ENCODE results near the gene GUCY1A1.
"Not testable (repeated sequence)": the region's sequence is repeated elsewhere in the genome, so short reads cannot be mapped to it uniquely, and the experiment has no call there.

The GUCY1A1 gene, protein sequence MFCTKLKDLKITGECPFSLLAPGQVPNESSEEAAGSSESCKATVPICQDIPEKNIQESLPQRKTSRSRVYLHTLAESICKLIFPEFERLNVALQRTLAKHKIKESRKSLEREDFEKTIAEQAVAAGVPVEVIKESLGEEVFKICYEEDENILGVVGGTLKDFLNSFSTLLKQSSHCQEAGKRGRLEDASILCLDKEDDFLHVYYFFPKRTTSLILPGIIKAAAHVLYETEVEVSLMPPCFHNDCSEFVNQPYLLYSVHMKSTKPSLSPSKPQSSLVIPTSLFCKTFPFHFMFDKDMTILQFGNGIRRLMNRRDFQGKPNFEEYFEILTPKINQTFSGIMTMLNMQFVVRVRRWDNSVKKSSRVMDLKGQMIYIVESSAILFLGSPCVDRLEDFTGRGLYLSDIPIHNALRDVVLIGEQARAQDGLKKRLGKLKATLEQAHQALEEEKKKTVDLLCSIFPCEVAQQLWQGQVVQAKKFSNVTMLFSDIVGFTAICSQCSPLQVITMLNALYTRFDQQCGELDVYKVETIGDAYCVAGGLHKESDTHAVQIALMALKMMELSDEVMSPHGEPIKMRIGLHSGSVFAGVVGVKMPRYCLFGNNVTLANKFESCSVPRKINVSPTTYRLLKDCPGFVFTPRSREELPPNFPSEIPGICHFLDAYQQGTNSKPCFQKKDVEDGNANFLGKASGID

DNA sequence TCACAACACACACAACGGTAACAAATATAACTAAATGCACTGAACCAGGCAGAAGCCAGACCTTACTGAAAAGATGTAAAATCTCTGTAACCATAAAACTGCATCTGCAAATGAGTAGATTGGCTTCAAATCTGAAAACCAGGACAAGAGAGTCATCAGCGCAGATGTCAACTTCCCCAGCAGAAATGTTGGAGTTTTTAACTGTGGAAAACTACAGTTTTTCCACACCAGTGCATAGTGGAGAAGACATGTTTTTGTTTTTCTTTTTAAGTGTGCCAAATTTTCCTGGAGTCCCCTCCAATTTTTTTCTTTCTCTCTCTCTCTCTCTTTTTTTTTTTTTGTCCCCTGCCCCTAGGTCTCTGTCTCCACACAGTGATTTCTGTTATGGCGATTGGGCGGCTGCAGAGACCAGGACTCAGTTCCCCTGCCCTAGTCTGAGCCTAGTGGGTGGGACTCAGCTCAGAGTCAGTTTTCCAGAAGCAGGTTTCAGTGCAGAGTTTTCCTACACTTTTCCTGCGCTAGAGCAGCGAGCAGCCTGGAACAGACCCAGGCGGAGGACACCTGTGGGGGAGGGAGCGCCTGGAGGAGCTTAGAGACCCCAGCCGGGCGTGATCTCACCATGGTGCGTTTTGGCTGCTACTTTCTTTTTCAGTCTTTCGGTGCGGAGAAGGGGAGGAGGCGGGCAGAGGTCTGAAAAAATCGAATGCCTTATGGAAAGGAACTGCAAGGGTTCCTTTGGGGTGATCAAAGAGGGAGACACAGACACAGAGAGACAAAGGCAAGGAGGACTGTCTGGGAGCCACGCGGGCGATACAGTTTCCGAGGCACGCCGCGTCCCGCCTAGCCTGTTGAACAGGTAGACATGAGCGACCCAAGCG is at the start of gene GUCY1A1:
TSS of gene GUCY1A1 (plus strand) at position 505 of the 878 bp plus-strand sequence. CDS start 30,020 bp downstream, outside the sequence.
- DNase-seq, result no peak

DNA sequence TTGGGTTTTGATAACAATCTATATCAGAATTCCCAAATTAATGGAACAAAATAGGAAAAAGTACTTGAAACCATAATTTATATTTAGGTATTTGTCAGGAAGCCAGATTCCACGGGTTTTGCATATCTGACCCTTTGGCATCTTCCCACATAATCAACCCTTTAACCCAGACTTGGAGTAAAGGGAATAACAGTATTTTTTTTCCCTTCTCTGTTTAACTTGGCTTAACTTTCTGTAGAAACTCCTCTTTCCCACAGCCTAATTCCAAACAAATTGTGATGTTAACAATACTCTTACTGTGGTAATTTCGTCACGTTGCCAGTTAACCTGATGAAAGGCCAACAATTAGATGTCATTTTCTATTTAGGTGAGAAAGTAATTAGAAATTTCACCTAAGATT is 49.4 kb upstream of the GUCY1A1 start:
- DNase-seq, result no peak

DNA sequence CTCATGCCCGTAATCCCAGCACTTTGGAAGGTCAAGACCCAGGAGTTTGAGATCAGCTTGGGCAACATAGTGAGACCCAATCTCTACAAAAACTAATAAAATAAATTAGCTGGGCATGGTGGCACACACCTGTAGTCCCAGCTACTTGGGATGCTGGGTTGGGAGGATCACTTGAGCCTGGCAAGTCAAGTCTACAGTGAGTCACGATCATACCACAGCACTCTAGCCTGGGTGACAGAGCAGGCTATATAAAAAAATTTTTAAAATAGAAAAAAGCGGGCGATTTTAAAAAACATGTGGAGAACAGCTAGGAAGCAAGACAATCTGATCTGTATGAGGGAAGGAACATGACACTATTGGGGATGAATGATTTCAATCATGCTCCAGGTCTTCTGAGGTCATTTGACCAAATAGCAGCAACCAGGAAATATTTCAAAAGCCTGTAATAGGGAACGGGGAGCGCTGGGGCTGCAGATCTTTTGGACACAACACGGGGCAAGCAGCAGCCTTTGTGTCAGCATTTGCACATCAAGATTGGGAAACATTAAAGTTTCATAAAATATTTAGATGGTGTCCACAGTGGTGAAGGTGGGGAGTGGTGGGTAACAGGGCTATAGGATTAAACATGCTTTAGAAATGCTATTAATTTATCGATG is 48.3 kb upstream of the GUCY1A1 start:
- no peak for DNase-seq

DNA sequence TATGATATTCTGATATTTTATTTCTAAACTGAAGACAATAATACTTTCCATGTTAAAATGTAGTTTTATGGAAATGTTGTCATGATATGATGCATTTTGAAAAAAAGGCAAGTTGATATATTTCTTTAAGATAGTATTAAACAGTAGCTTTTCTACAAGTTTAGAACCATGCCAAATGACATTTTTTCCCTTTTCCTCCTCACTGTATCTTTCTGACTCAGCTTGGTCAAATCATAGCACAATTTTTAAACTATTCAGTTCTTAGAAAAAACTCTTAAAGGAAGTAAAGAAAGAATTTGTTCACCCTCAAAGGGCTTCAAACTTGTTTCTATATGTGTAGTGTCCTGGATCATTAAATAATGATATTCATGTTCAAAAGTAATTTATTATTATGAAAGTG is 46.0 kb upstream of the GUCY1A1 start:
- DNase-seq, result no peak

DNA sequence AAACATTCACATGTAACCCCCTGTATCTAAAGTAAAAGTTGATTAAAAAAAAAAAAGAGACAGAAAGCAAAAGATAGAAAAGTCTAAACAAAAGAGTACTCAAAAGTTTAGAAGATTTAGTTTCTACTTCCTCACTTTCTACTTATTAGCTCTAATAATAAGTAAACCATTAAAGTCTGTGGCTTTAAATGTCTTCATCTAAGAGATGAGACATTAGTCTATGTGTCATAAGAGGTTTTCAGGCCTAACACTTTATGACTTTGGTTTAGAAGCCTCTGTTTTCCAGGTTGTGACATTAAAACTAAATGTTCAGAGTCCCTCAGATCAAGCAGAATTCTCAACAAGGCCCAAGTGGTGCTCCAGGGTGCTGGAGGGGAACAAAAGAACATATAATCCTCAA is 42.2 kb upstream of the GUCY1A1 start:
- no peak for DNase-seq

DNA sequence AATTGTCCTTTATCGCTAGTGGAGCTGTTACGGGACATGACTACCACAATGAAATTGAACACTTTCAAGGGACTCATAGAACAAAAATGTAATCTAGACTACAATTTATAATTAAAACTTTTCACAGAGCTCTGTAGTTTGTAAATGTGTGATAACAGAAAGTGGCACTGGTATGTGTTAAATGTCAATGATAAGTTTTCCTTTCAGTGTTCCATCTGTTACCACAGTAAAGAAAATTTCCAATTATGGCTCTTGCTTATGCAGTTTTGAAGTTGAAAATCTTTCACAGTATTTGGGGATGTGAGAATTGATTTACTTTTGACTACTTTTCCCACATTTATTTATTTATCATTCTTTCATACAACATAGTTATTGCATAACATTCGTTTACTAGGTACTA is 40.1 kb upstream of the GUCY1A1 start:
- no peak for DNase-seq

DNA sequence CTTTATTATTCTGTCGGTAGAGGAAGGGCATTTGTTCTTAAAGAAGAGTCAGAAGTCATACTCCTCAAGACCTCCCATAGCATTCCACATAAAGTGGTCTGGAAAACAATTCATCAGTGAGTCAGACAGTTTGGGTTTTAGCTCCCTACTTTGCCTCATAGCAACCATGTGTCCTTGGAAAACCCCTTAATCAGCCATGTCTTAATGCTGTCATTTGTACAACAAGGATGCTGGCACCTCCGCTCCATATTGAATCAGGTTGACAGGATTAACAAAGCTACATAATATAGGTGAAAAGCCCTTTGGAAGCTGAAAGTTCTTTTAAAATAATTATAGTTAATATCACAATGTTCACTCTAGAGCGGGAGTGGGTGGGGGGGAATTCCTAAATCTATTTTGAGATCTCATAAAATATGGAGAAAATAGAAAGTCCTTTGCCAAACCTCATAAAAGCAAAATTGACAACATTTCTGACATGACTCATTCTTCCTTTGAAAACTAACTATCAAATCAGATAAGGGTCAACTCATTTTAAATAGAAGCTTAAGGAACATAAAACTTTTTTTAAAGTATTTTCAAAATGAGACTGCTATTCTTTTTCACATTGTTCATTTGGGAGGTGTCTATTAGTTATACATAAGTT is 37.3 kb upstream of the GUCY1A1 start:
- DNase-seq, result no peak

DNA sequence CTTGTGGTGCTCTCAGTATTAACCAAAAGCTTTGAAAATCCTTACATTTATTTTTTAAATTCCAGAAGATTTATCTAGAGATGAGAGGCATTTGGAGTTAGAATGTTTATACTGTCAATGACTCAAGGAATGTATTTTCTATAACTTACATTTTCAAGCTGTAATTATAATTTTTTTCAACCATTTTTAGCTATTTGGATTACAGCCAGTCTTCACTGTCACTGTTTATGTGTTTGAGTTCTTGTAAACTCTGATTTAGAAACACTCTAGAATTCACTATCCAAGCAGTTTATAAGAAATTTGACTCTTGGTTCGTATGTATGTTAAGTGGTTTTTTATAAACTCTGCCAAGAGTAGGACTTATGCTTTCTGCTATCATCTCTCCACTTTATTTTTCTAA is 36.7 kb upstream of the GUCY1A1 start:
- no peak for DNase-seq

DNA sequence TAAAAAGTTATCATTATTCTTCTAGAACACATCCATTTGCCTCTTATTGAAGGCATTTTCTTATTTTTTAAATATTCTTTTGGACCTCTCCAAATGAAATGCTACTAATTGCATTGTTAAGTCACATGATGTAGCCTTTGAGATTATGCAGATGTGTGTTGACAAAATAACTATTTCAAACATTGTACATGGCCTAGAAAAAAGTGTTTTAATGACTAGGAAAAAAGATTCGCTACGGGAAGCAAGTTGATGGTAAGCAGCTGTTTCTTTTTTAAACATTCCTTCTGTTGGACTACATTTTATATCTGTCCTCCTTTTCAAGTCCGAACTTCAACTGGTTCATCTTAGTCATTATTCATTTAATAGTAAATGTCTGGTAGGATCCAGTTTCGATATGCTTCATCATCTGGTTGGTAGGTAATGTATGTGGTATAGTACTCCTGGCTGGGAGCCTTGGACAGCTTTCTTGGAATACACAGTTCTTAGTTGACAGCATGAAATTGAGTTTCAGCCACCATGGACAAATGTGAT is 34.3 kb upstream of the GUCY1A1 start:
- DNase-seq, result no peak

DNA sequence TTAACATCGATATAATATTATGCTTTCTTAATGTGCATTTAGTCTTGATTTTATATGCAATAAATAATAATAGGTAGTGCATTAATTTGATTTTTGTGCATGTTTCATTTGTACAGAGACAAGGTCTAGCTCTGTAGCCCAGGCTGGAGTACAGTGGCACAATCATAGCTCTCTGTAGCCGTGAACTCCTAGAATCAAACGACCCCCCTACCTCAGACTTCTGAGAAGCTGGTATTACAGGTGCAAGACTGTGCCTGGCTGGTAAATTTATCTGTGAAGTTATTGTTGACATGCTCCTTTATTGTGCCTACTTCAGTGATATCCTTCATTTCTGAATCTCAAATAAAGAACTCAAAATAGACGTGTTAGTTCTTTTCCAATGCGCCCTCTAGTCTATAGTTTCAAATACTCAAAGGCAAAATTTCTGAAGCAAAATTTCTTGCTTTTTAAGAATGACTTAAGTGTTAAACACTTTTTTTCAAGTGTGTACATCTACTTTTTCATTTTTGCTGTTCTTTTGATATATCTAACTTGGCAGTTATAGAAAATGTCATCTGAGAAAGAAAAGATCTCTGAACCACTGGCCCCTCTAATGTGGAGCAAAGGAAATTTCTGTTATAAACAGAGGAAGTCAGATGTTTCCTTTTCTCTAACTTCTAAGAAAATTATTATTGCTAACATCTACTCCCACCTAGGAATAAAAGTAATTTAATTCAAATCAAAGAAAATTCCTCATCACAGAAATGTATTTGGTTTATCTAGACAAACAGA is 28.3 kb upstream of the GUCY1A1 start:
- no peak for DNase-seq

DNA sequence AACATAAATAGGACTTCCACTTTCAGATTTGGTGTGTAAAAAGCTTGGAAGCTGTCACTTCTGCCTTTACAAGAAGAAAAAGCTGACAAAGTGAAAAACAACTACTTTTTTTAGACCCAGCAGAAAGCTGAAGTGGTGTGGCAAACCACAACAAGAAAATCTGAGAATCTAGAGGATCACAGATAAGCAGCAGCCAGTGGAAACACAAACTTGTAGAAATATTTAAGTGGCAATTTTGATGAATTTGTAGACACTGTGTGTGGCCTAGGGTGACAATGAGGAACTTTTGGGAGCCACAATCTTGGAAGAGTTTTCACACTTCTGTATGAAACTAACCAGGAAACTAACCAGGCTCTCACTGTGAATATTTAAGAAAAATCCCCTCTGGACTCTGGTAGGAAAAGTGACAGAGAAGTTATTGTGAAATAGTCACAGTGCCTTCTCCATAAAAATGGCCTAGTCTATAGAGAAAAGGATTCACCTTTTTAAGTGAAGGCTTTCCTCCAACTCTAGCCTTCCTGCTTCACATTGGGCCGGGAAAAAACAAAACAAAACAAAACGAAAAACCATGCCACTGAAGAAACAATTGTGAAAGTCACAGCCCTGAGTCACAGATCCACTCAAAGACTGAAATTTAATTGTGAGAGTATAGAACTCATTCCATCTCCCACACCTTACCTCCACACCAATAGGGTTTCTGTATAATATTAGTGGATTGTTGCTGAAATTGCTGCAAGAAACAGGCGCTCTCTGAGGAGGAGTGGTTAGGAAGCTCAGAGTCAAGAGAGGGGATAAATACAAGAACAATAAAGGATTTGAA is 26.7 kb upstream of the GUCY1A1 start:
- DNase-seq, result no peak

DNA sequence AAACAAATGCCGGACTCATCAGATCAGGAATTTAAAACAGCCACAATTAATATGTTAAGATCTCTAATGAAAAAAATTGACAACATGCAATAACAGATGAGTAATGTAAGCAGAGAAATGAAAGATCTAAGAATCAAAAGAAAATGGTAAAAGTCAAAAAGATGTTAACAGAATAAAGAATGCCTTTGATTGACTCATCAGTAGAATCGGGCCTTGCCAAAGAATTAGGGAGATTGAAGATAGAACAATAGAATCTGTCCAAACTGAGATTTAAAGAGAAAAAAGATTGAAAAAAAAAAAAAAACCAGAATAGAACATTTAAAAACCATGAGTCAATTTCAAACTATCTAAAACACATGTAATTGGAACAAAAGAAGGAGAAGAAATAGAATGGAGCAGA is 25.9 kb upstream of the GUCY1A1 start:
- DNase-seq, result no peak

DNA sequence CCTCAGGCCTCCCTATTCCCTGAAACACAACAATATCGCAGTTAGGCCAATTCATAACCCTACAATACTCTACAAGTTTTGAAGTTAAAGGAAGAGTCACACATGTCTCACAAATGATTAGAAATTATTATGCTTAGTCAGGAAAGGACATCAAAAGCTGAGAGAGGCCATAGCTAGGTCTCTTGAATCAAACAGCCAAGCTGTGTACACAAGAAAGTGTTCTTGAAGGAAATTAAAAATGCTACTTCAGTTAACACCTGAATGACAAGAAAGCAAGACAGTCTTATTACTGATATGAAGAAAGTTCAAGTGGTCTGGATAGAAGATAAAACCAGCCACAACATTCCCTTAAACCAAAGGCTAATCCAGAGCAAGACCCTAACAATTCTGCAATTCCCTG is 23.6 kb upstream of the GUCY1A1 start:
- DNase-seq, result no peak

DNA sequence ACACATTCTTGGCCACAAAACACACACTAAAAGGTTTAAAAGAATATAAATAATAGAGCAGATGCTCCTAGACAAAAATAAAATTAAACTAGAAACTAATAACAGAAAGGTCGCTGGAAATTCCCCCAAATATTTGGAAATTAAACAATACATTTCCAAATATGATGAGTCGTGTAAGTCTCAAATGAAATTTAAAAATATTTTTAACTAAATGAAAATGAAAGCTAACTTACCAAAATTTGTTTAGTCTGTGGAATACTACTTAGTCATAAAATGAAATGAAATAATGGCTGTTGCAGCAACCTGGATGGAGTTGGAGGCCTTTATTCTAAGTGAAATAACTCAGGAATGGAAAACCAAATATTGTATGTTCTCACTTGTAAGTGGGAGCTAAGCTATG is 20.6 kb upstream of the GUCY1A1 start:
- no peak for DNase-seq

DNA sequence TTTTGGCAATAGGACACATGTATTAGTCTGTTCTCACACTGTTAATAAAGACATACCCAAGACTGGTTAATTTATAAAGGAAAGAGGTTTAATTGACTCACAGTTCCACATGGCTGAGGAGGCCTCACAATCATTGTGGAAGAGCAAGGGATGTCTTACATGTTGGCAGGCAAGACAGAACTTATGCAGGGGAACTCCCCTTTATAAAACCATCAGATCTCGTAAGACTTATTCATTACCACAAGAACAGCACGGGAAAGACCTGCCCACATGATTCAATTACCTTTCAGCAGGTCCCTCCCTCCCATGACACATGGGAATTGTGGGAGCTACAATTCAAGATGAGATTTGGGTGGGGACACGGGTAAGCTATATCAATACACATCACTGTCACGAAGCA is 15.9 kb upstream of the GUCY1A1 start:
- not testable (repeated sequence) for DNase-seq

DNA sequence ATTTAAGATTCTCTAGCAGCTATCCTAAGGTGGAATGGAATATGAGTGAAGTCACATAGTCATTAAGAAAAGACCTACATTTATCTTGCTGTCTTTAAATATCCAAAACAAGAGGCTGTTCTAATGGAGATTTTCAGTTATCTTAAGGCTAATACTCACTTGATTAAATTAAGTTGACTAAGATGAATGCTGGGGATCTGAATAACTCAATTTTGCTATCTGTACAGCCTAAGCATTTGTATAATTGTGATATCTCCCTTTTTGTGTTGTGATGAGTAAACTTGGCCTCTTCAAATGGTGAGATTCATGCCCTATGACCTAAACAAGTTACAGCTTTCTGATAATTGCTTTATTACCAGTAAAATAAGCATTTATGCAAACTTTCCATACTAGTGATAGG is 13.6 kb upstream of the GUCY1A1 start:
- no peak for DNase-seq

DNA sequence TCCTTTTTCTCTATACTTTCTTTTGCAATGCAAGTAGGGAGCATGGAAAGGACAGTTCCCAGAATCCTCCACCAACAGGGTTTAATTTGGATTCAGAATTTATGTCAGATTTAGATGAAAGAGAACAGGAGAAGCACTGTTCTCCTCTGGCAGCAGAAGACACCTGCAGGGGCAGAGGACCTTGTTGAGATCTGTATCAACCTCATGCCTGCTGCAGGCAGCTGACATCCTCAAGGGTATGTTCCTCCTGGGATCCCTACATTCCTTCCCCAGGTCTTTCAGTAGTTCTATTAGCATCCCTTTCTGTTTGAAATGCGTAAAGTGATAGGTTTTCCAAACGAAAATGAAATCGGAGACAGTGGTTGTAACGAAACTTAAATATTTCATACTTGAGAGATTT is 10.6 kb upstream of the GUCY1A1 start:
- no peak for DNase-seq

DNA sequence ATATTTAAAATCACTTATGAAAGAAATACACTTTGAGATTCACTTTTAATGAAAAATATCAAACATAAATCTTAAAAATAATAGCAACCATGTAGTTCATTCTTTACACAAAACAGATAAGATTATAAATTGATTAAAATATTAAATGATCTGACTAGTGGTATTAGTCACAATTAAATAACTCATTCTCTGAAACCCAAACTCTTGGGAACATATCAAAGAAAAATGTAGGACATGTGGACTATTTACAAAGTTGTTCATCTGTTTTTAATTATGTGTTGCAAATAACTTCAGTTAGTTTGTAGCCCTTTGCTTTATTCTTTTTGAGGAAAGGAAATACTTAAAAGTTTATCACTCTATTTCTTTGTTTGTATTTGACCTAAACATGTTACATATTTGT is 9.5 kb upstream of the GUCY1A1 start:
- DNase-seq, result no peak

DNA sequence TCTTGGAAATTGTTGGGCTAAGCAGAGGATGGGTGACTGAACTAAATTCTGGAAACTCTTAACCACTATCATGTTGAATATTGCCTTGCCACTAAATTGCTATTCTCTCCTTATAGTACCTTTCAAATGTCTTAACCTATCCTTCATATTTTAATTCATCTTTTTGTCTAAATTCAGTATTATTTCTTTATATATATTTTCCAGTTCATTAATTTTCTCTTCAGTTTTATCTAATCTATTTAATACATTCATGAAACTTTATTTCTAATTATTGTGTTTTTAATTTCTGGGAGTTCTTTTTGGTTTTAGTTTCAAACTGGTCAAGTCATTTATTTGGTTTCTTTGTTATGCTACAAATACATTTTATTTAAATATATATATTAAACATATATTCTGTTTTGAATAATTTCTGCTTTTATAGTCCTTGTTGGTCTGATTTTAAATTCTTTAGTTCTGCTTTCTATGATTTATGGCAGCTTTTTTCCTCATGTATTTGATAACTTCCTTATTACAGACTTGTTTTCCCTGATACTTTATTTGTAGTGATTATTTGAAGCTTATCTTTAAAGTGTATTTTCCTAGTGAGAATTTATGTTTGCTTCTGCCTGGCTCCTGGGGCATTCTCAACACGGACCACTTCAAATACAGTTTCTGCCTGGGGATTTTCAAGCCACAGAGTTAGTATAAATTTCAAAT is 8.5 kb upstream of the GUCY1A1 start:
- DNase-seq, result no peak

DNA sequence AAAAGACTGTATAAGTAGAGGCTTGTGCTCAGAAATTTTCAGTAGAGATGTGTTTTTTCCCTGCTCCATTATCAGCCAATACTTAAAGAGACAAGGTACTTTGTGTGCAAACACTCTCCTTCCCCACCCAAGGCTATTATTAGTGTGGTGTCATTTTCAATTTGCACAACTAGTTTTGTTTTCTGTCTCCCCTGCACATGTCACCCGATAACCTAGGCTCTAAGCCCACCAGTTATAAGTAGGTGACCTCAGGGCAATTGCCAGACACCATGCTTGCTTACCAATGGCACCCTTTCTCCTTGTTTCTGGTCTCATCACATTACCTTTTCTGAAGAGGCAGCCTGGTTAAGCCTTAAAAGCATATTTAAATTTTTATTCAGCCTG is 8.0 kb upstream of the GUCY1A1 start:
- no peak for DNase-seq
